Measurements from ENCODE around the gene WIPI1.

WIPI1 gene

GRCh38 chr17:68387435-68388218 is 69.7 kb downstream of the WIPI1 start:
- H3K9me3 ChIP-seq (ENCODE audit: control insufficient read depth, low read length) = no peaks in the 10 kb centered on the region
- peaks cover 40% of the 10 kb centered on the region for H3K4me1 ChIP-seq (ENCODE audit: control insufficient read depth, insufficient read depth, low read length)
- no peak for DNase-seq (ENCODE audit: low read depth)
- no peak overlapping the region for H3K9ac ChIP-seq (ENCODE audit: low read length)
- no peaks in the 10 kb centered on the region for H3K36me3 ChIP-seq (ENCODE audit: control insufficient read depth, insufficient read depth, low read length, severe bottlenecking)
- no peaks in the 10 kb centered on the region for H3K27me3 ChIP-seq (replicated peaks; ENCODE audit: control insufficient read depth, insufficient read depth, low read length)
- H3K4me3 ChIP-seq (ENCODE audit: low read length) = no peak overlapping the region

GRCh38 chr17:68385490-68386215 is 71.6 kb downstream of the WIPI1 start:
- H3K36me3 ChIP-seq (ENCODE audit: control insufficient read depth, insufficient read depth, low read length, severe bottlenecking) = no peaks in the 10 kb centered on the region
- no peaks in the 10 kb centered on the region for H3K9me3 ChIP-seq (ENCODE audit: control insufficient read depth, low read length)
- no peak overlapping the region for H3K4me3 ChIP-seq (ENCODE audit: low read length)
- H3K4me1 ChIP-seq (ENCODE audit: control insufficient read depth, insufficient read depth, low read length) = peaks cover 44% of the 10 kb centered on the region
- no peaks in the 10 kb centered on the region for H3K27me3 ChIP-seq (replicated peaks; ENCODE audit: control insufficient read depth, insufficient read depth, low read length)
- no peak overlapping the region for H3K9ac ChIP-seq (ENCODE audit: low read length)
- no peak for DNase-seq (ENCODE audit: low read depth)

GRCh38 chr17:68384941-68385340 is 72.4 kb downstream of the WIPI1 start:
- Histone ChIP-seq H3K9ac (ENCODE audit: low read length) (no peak overlapping the region), H3K27me3 (replicated peaks; ENCODE audit: control insufficient read depth, insufficient read depth, low read length) (no peaks in the 10 kb centered on the region), H3K36me3 (ENCODE audit: control insufficient read depth, insufficient read depth, low read length, severe bottlenecking) (no peaks in the 10 kb centered on the region), H3K9me3 (ENCODE audit: control insufficient read depth, low read length) (no peaks in the 10 kb centered on the region), H3K4me1 (ENCODE audit: control insufficient read depth, insufficient read depth, low read length) (peaks cover 47% of the 10 kb centered on the region), H3K4me3 (ENCODE audit: low read length) (no peak overlapping the region)
- DNase-seq (ENCODE audit: low read depth) = no peak

- peak; percentile 29 for DNase-seq (ENCODE audit: low read depth)
- Histone ChIP-seq H3K9ac (ENCODE audit: low read length) (peak overlapping the region; percentile 7), H3K4me1 (ENCODE audit: control insufficient read depth, insufficient read depth, low read length) (peaks cover 51% of the 10 kb centered on the region), H3K36me3 (ENCODE audit: control insufficient read depth, insufficient read depth, low read length, severe bottlenecking) (no peaks in the 10 kb centered on the region), H3K4me3 (ENCODE audit: low read length) (peak overlapping the region; percentile 38), H3K9me3 (ENCODE audit: control insufficient read depth, low read length) (no peaks in the 10 kb centered on the region), H3K27me3 (replicated peaks; ENCODE audit: control insufficient read depth, insufficient read depth, low read length) (no peaks in the 10 kb centered on the region)
These were observed 72.8 kb downstream of the WIPI1 start for GRCh38 chr17:68384471-68384870.

- Histone ChIP-seq H3K27me3 (replicated peaks; ENCODE audit: control insufficient read depth, insufficient read depth, low read length) (no peaks in the 10 kb centered on the region), H3K9ac (ENCODE audit: low read length) (peak overlapping the region; percentile 7), H3K4me1 (ENCODE audit: control insufficient read depth, insufficient read depth, low read length) (peaks cover 59% of the 10 kb centered on the region), H3K9me3 (ENCODE audit: control insufficient read depth, low read length) (no peaks in the 10 kb centered on the region), H3K36me3 (ENCODE audit: control insufficient read depth, insufficient read depth, low read length, severe bottlenecking) (no peaks in the 10 kb centered on the region), H3K4me3 (ENCODE audit: low read length) (peak overlapping the region; percentile 38)
- DNase-seq (ENCODE audit: low read depth) = peak; percentile 78
These were observed 73.6 kb downstream of the WIPI1 start for GRCh38 chr17:68383443-68384321.

- H3K9me3 ChIP-seq (ENCODE audit: control insufficient read depth, low read length) = no peaks in the 10 kb centered on the region
- peaks cover 63% of the 10 kb centered on the region for H3K4me1 ChIP-seq (ENCODE audit: control insufficient read depth, insufficient read depth, low read length)
- no peaks in the 10 kb centered on the region for H3K36me3 ChIP-seq (ENCODE audit: control insufficient read depth, insufficient read depth, low read length, severe bottlenecking)
- no peak overlapping the region for H3K9ac ChIP-seq (ENCODE audit: low read length)
- no peaks in the 10 kb centered on the region for H3K27me3 ChIP-seq (replicated peaks; ENCODE audit: control insufficient read depth, insufficient read depth, low read length)
- DNase-seq (ENCODE audit: low read depth) = no peak
- H3K4me3 ChIP-seq (ENCODE audit: low read length) = no peak overlapping the region
These were observed 74.2 kb downstream of the WIPI1 start for GRCh38 chr17:68383120-68383442.

GRCh38 chr17:68382582-68383085 is 74.7 kb downstream of the WIPI1 start:
- no peak overlapping the region for H3K4me3 ChIP-seq (ENCODE audit: low read length)
- peaks cover 66% of the 10 kb centered on the region for H3K4me1 ChIP-seq (ENCODE audit: control insufficient read depth, insufficient read depth, low read length)
- DNase-seq (ENCODE audit: low read depth) = peak; percentile 11
- no peaks in the 10 kb centered on the region for H3K27me3 ChIP-seq (replicated peaks; ENCODE audit: control insufficient read depth, insufficient read depth, low read length)
- no peaks in the 10 kb centered on the region for H3K9me3 ChIP-seq (ENCODE audit: control insufficient read depth, low read length)
- H3K36me3 ChIP-seq (ENCODE audit: control insufficient read depth, insufficient read depth, low read length, severe bottlenecking) = no peaks in the 10 kb centered on the region
- no peak overlapping the region for H3K9ac ChIP-seq (ENCODE audit: low read length)

GRCh38 chr17:68381076-68381900 is 76.0 kb downstream of the WIPI1 start:
- peaks cover 71% of the 10 kb centered on the region for H3K4me1 ChIP-seq (ENCODE audit: control insufficient read depth, insufficient read depth, low read length)
- H3K9me3 ChIP-seq (ENCODE audit: control insufficient read depth, low read length) = no peaks in the 10 kb centered on the region
- H3K9ac ChIP-seq (ENCODE audit: low read length) = peak overlapping the region; percentile 50
- H3K27me3 ChIP-seq (replicated peaks; ENCODE audit: control insufficient read depth, insufficient read depth, low read length) = no peaks in the 10 kb centered on the region
- DNase-seq (ENCODE audit: low read depth) = peak; percentile 93
- H3K36me3 ChIP-seq (ENCODE audit: control insufficient read depth, insufficient read depth, low read length, severe bottlenecking) = no peaks in the 10 kb centered on the region
- no peak overlapping the region for H3K4me3 ChIP-seq (ENCODE audit: low read length)

GRCh38 chr17:68379692-68380677 is 77.3 kb downstream of the WIPI1 start:
- Histone ChIP-seq H3K9me3 (ENCODE audit: control insufficient read depth, low read length) (no peaks in the 10 kb centered on the region), H3K4me3 (ENCODE audit: low read length) (no peak overlapping the region), H3K9ac (ENCODE audit: low read length) (peak overlapping the region; percentile 88), H3K27me3 (replicated peaks; ENCODE audit: control insufficient read depth, insufficient read depth, low read length) (no peaks in the 10 kb centered on the region), H3K4me1 (ENCODE audit: control insufficient read depth, insufficient read depth, low read length) (peaks cover 69% of the 10 kb centered on the region), H3K36me3 (ENCODE audit: control insufficient read depth, insufficient read depth, low read length, severe bottlenecking) (no peaks in the 10 kb centered on the region)
- DNase-seq (ENCODE audit: low read depth) = no peak

- no peak for DNase-seq (ENCODE audit: low read depth)
- no peaks in the 10 kb centered on the region for H3K9me3 ChIP-seq (ENCODE audit: control insufficient read depth, low read length)
- no peaks in the 10 kb centered on the region for H3K36me3 ChIP-seq (ENCODE audit: control insufficient read depth, insufficient read depth, low read length, severe bottlenecking)
- peak overlapping the region; percentile 56 for H3K4me3 ChIP-seq (ENCODE audit: low read length)
- no peaks in the 10 kb centered on the region for H3K27me3 ChIP-seq (replicated peaks; ENCODE audit: control insufficient read depth, insufficient read depth, low read length)
- peaks cover 61% of the 10 kb centered on the region for H3K4me1 ChIP-seq (ENCODE audit: control insufficient read depth, insufficient read depth, low read length)
- peak overlapping the region; percentile 88 for H3K9ac ChIP-seq (ENCODE audit: low read length)
These were observed 78.2 kb downstream of the WIPI1 start for GRCh38 chr17:68379177-68379510.
